Subcutaneous adipose tissue (tissue), 4 donors: ENCODE results near the gene TAS2R3. TPM values are rescaled to one million over a fixed set of nuclear protein-coding genes. Genes with fewer than 3 reads are reported as not detected.

Experiments
- total RNA-seq, 4 donors: library from RNA; depleted of rRNA; stranded (reverse); fragments of >200 nt; gene quantifications; one replicate each; pipeline ENCODE4 v1.1.0, GENCODE V29; 2016
- TF ChIP-seq, protein P1 (sequence below): fragments of 450-650 bp; IDR thresholded peaks from one replicate; pipeline ENCODE4 v1.5.1; 2016; ENCODE audit warnings: low read depth, mild to moderate bottlenecking, control low read depth, antibody characterized with exemption, moderate library complexity

The TAS2R3 gene
- total RNA-seq, 4 donors from 2014 or later: 1.1 to 5.7 (median 2.1) TPM

GRCh38 chr7:141731476-141732149, 32.3 kb upstream of the TAS2R3 start:
- TF ChIP-seq, protein P1, sequence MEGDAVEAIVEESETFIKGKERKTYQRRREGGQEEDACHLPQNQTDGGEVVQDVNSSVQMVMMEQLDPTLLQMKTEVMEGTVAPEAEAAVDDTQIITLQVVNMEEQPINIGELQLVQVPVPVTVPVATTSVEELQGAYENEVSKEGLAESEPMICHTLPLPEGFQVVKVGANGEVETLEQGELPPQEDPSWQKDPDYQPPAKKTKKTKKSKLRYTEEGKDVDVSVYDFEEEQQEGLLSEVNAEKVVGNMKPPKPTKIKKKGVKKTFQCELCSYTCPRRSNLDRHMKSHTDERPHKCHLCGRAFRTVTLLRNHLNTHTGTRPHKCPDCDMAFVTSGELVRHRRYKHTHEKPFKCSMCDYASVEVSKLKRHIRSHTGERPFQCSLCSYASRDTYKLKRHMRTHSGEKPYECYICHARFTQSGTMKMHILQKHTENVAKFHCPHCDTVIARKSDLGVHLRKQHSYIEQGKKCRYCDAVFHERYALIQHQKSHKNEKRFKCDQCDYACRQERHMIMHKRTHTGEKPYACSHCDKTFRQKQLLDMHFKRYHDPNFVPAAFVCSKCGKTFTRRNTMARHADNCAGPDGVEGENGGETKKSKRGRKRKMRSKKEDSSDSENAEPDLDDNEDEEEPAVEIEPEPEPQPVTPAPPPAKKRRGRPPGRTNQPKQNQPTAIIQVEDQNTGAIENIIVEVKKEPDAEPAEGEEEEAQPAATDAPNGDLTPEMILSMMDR: no peak

DNA sequence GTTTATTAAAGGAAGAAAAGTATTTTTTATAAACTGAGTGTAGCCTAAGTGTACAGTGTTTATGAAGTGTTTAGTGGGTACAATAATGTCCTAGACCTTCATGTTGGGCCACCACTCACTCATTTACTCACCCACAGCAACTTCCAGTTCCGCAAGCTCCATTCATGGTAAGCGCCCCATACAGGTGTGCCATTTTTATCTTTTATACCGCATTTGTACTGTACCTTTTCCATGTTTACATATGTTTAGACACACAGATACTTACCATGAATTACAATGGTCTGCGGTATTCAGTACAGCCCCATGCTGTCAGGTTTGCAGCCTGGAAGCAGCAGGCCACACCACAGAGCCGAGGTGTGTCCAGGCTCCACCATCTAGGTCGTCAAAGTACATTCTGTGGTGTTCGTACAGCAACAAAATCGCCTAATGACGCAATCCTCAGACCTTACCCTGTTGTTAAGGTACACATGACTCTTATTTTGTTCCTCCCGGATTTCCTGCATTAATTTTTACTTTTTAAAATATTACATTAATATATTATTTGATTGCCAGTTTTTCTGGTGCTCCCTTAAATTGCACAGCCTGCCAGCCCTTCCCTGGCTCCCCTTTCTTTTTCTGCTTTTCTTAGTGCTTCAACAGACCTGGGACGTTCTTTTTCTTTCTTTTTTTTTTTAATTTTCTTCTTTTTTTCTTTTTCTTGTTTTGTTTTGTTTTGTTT, 26.6 kb upstream of the TAS2R3 start:
- TF ChIP-seq, protein P1: no peak

- TF ChIP-seq, protein P1: no peak
Measured at GRCh38 chr7:141737836-141738591, 25.9 kb upstream of the TAS2R3 start, which contains the start of gene SSBP1. SSBP1 (plus strand) TSS chr7:141738358; CDS start chr7:141739167, 809 bp downstream.

DNA sequence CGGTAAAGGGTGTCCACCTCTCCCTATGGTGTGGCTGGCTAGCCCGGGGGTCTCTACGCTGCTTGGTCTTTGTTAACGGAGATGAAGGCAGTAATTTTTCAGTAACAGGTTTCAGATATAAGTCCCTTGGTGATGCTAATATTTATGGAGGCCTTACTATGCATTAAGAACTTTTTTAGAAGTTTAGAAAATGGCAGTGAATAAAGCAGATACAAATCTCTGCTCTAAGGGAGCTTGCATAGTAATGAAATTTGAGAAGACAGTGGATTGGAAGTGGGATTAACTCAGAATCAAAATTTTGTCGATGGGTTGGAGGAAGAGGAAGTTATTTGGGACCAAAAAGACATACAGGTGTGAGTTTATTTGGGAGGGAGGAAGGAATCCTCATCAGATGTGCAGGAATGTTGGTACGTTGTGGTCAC, 25.3 kb upstream of the TAS2R3 start:
- TF ChIP-seq, protein P1: no peak

DNA sequence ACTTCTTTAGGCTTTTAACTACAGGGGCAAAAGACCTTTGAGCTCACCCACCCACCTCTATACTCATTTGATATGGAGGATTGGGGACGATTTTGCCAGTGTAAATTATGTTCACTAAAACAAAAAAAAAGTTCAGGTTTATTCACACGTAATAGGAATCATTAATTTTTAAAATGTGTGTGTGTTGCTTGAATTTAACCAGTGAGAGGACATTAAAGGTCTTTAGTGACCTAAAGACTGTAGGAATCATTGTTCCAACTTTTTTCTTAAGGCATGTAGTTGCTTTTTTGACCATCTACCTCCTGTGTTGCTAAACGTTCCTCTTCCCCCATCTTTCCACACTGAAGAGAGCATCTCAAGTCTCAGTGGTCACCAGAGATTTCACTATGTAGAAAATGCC, 24.6 kb upstream of the TAS2R3 start:
- TF ChIP-seq, protein P1: no peak

DNA sequence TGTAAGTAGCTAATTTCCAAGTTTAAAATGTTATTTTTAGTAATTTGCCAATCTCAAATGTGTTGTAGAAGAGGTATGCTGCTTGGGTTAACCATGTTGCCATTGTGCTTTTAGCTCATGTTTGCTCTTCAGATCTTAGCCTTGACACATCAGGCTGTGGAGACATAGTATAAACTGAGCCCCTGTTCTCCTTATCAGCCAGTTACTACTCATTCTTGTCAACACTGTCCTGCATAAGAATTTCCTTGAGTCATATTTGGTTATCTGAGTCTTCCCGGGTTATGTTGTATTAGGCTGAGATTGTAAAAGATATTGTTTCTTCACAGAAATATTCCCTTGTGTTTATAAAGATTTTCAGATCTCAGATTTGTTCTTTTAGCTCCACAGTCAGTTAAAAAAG, 21.7 kb upstream of the TAS2R3 start:
- TF ChIP-seq, protein P1: no peak

DNA sequence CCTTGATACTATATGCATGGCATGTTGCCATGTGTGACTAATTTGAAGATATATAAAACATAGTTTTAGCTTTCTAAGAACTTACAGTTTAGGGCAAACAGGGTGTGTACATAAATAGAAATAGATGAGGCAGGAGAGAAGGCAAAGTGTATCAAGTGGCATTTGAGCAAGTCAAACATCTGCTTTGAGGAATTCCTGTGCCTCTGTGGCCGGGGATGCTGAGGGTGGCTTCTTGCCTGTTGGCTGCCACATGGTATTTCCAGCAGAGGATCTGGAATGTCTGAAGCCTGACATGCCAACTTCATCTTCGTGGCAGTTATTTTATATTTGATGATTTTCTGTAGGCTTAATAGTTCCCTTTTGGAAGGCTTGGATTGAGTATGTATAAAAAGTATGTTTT, 19.8 kb upstream of the TAS2R3 start:
- TF ChIP-seq, protein P1: no peak
